ENCODE measurements around the gene HDAC4. TPM values are rescaled to one million over a fixed set of nuclear protein-coding genes. Genes with fewer than 3 reads are reported as not detected.

The HDAC4 gene
- total RNA-seq, 5 donors from 2014 or later (not counting 1 experiment from before 2014, with no cell fraction given), result 44.8 to 80.2 (median 60.9) TPM

- no peaks in the 10 kb centered on the region for H3K36me3 Mint-ChIP-seq
- peaks cover 0 to 27% of the 10 kb centered on the region in 2 experiments for H3K27me3 ChIP-seq (replicated peaks in 1 of 2; ENCODE audit: control insufficient read depth in 2 of 2, extremely low read depth in 1 of 2, insufficient read depth in 2 of 2, low read length in 1 of 2)
- H3K9me3 ChIP-seq, result no peaks in the 10 kb centered on the region
- WGBS (ENCODE audit: insufficient coverage), result 63% methylated on average over 14 of the region's 19 CpGs
- H3K4me3 Mint-ChIP-seq, result no peak overlapping the region
- no peak overlapping the region for H3K4me3 ChIP-seq (ENCODE audit: control insufficient read depth in 1 of 2, extremely low read depth in 1 of 2, low read length in 1 of 2)
- peaks cover 0 to 7% of the 10 kb centered on the region in 2 experiments for H3K4me1 ChIP-seq (ENCODE audit: control insufficient read depth in 1 of 2, extremely low read depth in 1 of 2, insufficient read depth in 2 of 2, low read length in 2 of 2)
- no peak for DNase-seq
- H3K27ac Mint-ChIP-seq, result no peak overlapping the region
- H3K4me1 Mint-ChIP-seq, result no peaks in the 10 kb centered on the region
- peaks cover 4 to 14% of the 10 kb centered on the region in 2 donors for H3K27me3 Mint-ChIP-seq
- no peaks in the 10 kb centered on the region for H3K9me3 Mint-ChIP-seq
- no peak overlapping the region for H3K27ac ChIP-seq (ENCODE audit: low read length)
- POLR2A ChIA-PET, result no interaction called here
- no peaks in the 10 kb centered on the region for H3K36me3 ChIP-seq (ENCODE audit: control insufficient read depth in 2 of 2, extremely low read depth in 1 of 2, insufficient read depth in 1 of 2, low read length in 1 of 2)
- ATAC-seq (replicated peaks in 1 of 4), result no peak
- CTCF ChIA-PET, result interaction anchor here in 1 of 2 donors (0.7 kb wide), 1 partner anchor 936 kb away, joined by 3 read pairs; no protein-coding TSS in a partner anchor
These were observed 366.1 kb downstream of the HDAC4 start for GRCh38 chr2:239034561-239035341.

GRCh38 chr2:239033801-239034560 is 366.8 kb downstream of the HDAC4 start:
- Mint-ChIP-seq H3K4me3 (no peak overlapping the region), H3K27ac (no peak overlapping the region), H3K27me3 (peaks cover 4 to 19% of the 10 kb centered on the region in 2 donors), H3K9me3 (no peaks in the 10 kb centered on the region), H3K36me3 (no peaks in the 10 kb centered on the region), H3K4me1 (no peaks in the 10 kb centered on the region)
- ChIA-PET CTCF (interaction anchor here in 1 of 2 donors (0.5 kb wide), 1 partner anchor 15 kb away, joined by 3 read pairs; no protein-coding TSS in a partner anchor), POLR2A (no interaction called here)
- no peaks in the 10 kb centered on the region for H3K36me3 ChIP-seq (ENCODE audit: control insufficient read depth in 2 of 2, extremely low read depth in 1 of 2, insufficient read depth in 1 of 2, low read length in 1 of 2)
- 64% methylated on average over 9 of the region's 13 CpGs for WGBS (ENCODE audit: insufficient coverage)
- H3K4me1 ChIP-seq (ENCODE audit: control insufficient read depth in 1 of 2, extremely low read depth in 1 of 2, insufficient read depth in 2 of 2, low read length in 2 of 2), result peaks cover 0 to 7% of the 10 kb centered on the region in 2 experiments
- no peak for ATAC-seq (replicated peaks in 1 of 4)
- H3K9me3 ChIP-seq, result no peaks in the 10 kb centered on the region
- no peak overlapping the region for H3K27ac ChIP-seq (ENCODE audit: low read length)
- H3K4me3 ChIP-seq (ENCODE audit: control insufficient read depth in 1 of 2, extremely low read depth in 1 of 2, low read length in 1 of 2), result no peak overlapping the region
- H3K27me3 ChIP-seq (replicated peaks in 1 of 2; ENCODE audit: control insufficient read depth in 2 of 2, extremely low read depth in 1 of 2, insufficient read depth in 2 of 2, low read length in 1 of 2), result peaks cover 0 to 31% of the 10 kb centered on the region in 2 experiments
- DNase-seq, result no peak

- ChIA-PET POLR2A (no interaction called here), CTCF (no interaction called here)
- H3K4me1 Mint-ChIP-seq, result no peaks in the 10 kb centered on the region
- Histone ChIP-seq H3K27ac (ENCODE audit: low read length) (no peak overlapping the region), H3K9me3 (no peaks in the 10 kb centered on the region), H3K4me1 (ENCODE audit: control insufficient read depth in 1 of 2, extremely low read depth in 1 of 2, insufficient read depth in 2 of 2, low read length in 2 of 2) (no peaks in the 10 kb centered on the region), H3K27me3 (replicated peaks in 1 of 2; ENCODE audit: control insufficient read depth in 2 of 2, extremely low read depth in 1 of 2, insufficient read depth in 2 of 2, low read length in 1 of 2) (peaks cover 0 to 56% of the 10 kb centered on the region in 2 experiments), H3K4me3 (ENCODE audit: control insufficient read depth in 1 of 2, extremely low read depth in 1 of 2, low read length in 1 of 2) (no peak overlapping the region), H3K36me3 (ENCODE audit: control insufficient read depth in 2 of 2, extremely low read depth in 1 of 2, insufficient read depth in 1 of 2, low read length in 1 of 2) (no peaks in the 10 kb centered on the region)
- no peaks in the 10 kb centered on the region for H3K36me3 Mint-ChIP-seq
- H3K27me3 Mint-ChIP-seq, result peaks cover 8 to 33% of the 10 kb centered on the region in 2 donors
- no peak overlapping the region for H3K27ac Mint-ChIP-seq
- no peak overlapping the region for H3K4me3 Mint-ChIP-seq
- no peaks in the 10 kb centered on the region for H3K9me3 Mint-ChIP-seq
- ATAC-seq (replicated peaks in 1 of 4) (no peak), DNase-seq (no peak)
- WGBS (ENCODE audit: insufficient coverage), result 71% methylated on average over 8 of the region's 9 CpGs
These were observed 370.9 kb downstream of the HDAC4 start for GRCh38 chr2:239029958-239030357.

GRCh38 chr2:239028253-239028619 is 372.6 kb downstream of the HDAC4 start:
- Mint-ChIP-seq H3K36me3 (no peaks in the 10 kb centered on the region), H3K4me1 (no peaks in the 10 kb centered on the region), H3K27ac (no peak overlapping the region), H3K4me3 (no peak overlapping the region), H3K27me3 (peaks cover 7 to 31% of the 10 kb centered on the region in 2 donors), H3K9me3 (no peaks in the 10 kb centered on the region)
- ATAC-seq (replicated peaks in 1 of 4) (no peak), DNase-seq (no peak)
- WGBS (ENCODE audit: insufficient coverage), result 80% methylated on average over 3 of the region's 5 CpGs
- no peak overlapping the region for H3K27ac ChIP-seq (ENCODE audit: low read length)
- H3K4me3 ChIP-seq (ENCODE audit: control insufficient read depth in 1 of 2, extremely low read depth in 1 of 2, low read length in 1 of 2), result no peak overlapping the region
- no peaks in the 10 kb centered on the region for H3K36me3 ChIP-seq (ENCODE audit: control insufficient read depth in 2 of 2, extremely low read depth in 1 of 2, insufficient read depth in 1 of 2, low read length in 1 of 2)
- CTCF ChIA-PET, result no interaction called here
- no peaks in the 10 kb centered on the region for H3K4me1 ChIP-seq (ENCODE audit: control insufficient read depth in 1 of 2, extremely low read depth in 1 of 2, insufficient read depth in 2 of 2, low read length in 2 of 2)
- POLR2A ChIA-PET, result no interaction called here
- no peaks in the 10 kb centered on the region for H3K9me3 ChIP-seq
- H3K27me3 ChIP-seq (replicated peaks in 1 of 2; ENCODE audit: control insufficient read depth in 2 of 2, extremely low read depth in 1 of 2, insufficient read depth in 2 of 2, low read length in 1 of 2), result peaks cover 0 to 50% of the 10 kb centered on the region in 2 experiments

GRCh38 chr2:239027391-239028252 is 373.2 kb downstream of the HDAC4 start:
- H3K27ac ChIP-seq (ENCODE audit: low read length), result no peak overlapping the region
- ChIA-PET CTCF (no interaction called here), POLR2A (no interaction called here)
- H3K4me1 Mint-ChIP-seq, result no peaks in the 10 kb centered on the region
- no peaks in the 10 kb centered on the region for H3K36me3 ChIP-seq (ENCODE audit: control insufficient read depth in 2 of 2, extremely low read depth in 1 of 2, insufficient read depth in 1 of 2, low read length in 1 of 2)
- no peak overlapping the region for H3K4me3 Mint-ChIP-seq
- no peaks in the 10 kb centered on the region for H3K36me3 Mint-ChIP-seq
- no peaks in the 10 kb centered on the region for H3K9me3 Mint-ChIP-seq
- H3K9me3 ChIP-seq, result no peaks in the 10 kb centered on the region
- H3K4me1 ChIP-seq (ENCODE audit: control insufficient read depth in 1 of 2, extremely low read depth in 1 of 2, insufficient read depth in 2 of 2, low read length in 2 of 2), result no peaks in the 10 kb centered on the region
- no peak overlapping the region for H3K27ac Mint-ChIP-seq
- H3K27me3 Mint-ChIP-seq, result peaks cover 7 to 29% of the 10 kb centered on the region in 2 donors
- H3K4me3 ChIP-seq (ENCODE audit: control insufficient read depth in 1 of 2, extremely low read depth in 1 of 2, low read length in 1 of 2), result no peak overlapping the region
- H3K27me3 ChIP-seq (replicated peaks in 1 of 2; ENCODE audit: control insufficient read depth in 2 of 2, extremely low read depth in 1 of 2, insufficient read depth in 2 of 2, low read length in 1 of 2), result peaks cover 0 to 51% of the 10 kb centered on the region in 2 experiments
- 88% methylated on average over 29 of the region's 38 CpGs for WGBS (ENCODE audit: insufficient coverage)
- no peak for DNase-seq
- ATAC-seq (replicated peaks in 1 of 4), result no peak

GRCh38 chr2:239026711-239027361 is 374.0 kb downstream of the HDAC4 start:
- no peaks in the 10 kb centered on the region for H3K4me1 ChIP-seq (ENCODE audit: control insufficient read depth in 1 of 2, extremely low read depth in 1 of 2, insufficient read depth in 2 of 2, low read length in 2 of 2)
- DNase-seq (no peak), ATAC-seq (replicated peaks in 1 of 4) (no peak)
- no peaks in the 10 kb centered on the region for H3K36me3 ChIP-seq (ENCODE audit: control insufficient read depth in 2 of 2, extremely low read depth in 1 of 2, insufficient read depth in 1 of 2, low read length in 1 of 2)
- CTCF ChIA-PET, result no interaction called here
- no peaks in the 10 kb centered on the region for H3K36me3 Mint-ChIP-seq
- no peak overlapping the region for H3K4me3 ChIP-seq (ENCODE audit: control insufficient read depth in 1 of 2, extremely low read depth in 1 of 2, low read length in 1 of 2)
- POLR2A ChIA-PET, result no interaction called here
- H3K9me3 ChIP-seq, result no peaks in the 10 kb centered on the region
- no peak overlapping the region for H3K27ac ChIP-seq (ENCODE audit: low read length)
- H3K4me1 Mint-ChIP-seq, result no peaks in the 10 kb centered on the region
- no peak overlapping the region for H3K27ac Mint-ChIP-seq
- H3K4me3 Mint-ChIP-seq, result no peak overlapping the region
- H3K27me3 ChIP-seq (replicated peaks in 1 of 2; ENCODE audit: control insufficient read depth in 2 of 2, extremely low read depth in 1 of 2, insufficient read depth in 2 of 2, low read length in 1 of 2), result peaks cover 0 to 56% of the 10 kb centered on the region in 2 experiments
- no peaks in the 10 kb centered on the region for H3K9me3 Mint-ChIP-seq
- 66% methylated on average over 16 of the region's 25 CpGs for WGBS (ENCODE audit: insufficient coverage)
- H3K27me3 Mint-ChIP-seq, result peaks cover 7 to 35% of the 10 kb centered on the region in 2 donors

All from T-cell (primary cell).